Peyer's patch (tissue), 4 donors: Measurements from ENCODE around the gene CDH11.

Experiments used
- CTCF ChIP-seq, 6 experiments: fragments of 450-650 bp in 4 of 6; fragments of 200-600 bp in 2 of 6; sonication (generic) in 1 of 6; IDR thresholded peaks; one replicate each; pipeline ENCODE4 v1.5.1; 2017 to 2019; ENCODE audit warnings: antibody characterized with exemption in 6 of 6, mild to moderate bottlenecking in 3 of 6, moderate library complexity in 1 of 6
- POLR2A ChIP-seq, 2 donors: fragments of 450-650 bp; IDR thresholded peaks; one replicate each; pipeline ENCODE4 v1.5.1; 2017; ENCODE audit warnings: antibody characterized with exemption in 2 of 2, mild to moderate bottlenecking in 2 of 2, moderate library complexity in 2 of 2

DNA sequence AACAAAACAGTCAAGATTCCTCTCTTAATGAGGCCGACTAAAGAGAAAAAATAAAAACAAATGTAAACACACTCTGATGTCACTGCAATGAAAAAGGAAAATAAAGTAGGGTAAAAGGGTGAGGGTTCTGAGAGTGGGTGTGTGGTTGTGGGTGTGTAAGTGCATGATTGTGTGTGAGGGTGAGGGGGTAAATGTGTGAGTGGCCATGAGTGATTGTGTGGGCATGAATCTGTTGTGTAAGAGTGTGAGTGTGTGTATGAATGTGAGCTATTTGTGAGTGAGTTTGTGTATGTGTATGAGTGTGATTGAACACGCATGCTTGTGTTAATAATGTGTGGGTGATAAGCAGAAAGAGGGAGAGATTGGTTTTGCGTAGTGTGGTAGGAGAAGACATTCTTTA lies 132.8 kb downstream of the CDH11 start:
- TF ChIP-seq CTCF (IDR thresholded peaks at IDR 0.05) (no peak), POLR2A (IDR thresholded peaks at IDR 0.05) (no peak)
